Right lobe of liver (tissue), 6 donors: Measurements from ENCODE around the gene CSNK1D. TPM values are rescaled to one million over a fixed set of nuclear protein-coding genes. Genes with fewer than 3 reads are reported as not detected.

Experiments used
- ATAC-seq, 4 donors: fragments of 200-7000 bp; cut with Tn5 transposase; one replicate each; pipeline ENCODE4 v1.9.1; 2020; ENCODE audit warnings: mild to moderate bottlenecking in 4 of 4, moderate library complexity in 4 of 4
- DNase-seq, 3 donors: peaks; one replicate each; pipeline ENCODE4 v3.0.0-alpha.2; 2020
- H3K27ac ChIP-seq, 3 donors: fragments of 200-600 bp; one replicate each; pipeline ENCODE4 v1.8.0; 2022
- H3K27me3 ChIP-seq, 2 donors: fragments of 200-600 bp; one replicate each; pipeline ENCODE4 v1.8.0; 2022
- H3K36me3 ChIP-seq, 4 donors: fragments of 200-600 bp; sonication (generic) in 1 of 4; one replicate each; pipeline versions ENCODE4 v1.5.1 to v1.8.0; 2017 to 2022; ENCODE audit warnings: control low read depth in 1 of 4
- H3K4me1 ChIP-seq, 4 donors: fragments of 200-600 bp; sonication (generic) in 1 of 4; one replicate each; pipeline versions ENCODE4 v1.5.1 to v1.8.0; 2017 to 2022; ENCODE audit warnings: control low read depth in 1 of 4
- H3K4me3 ChIP-seq, 3 donors: fragments of 200-600 bp; one replicate each; pipeline ENCODE4 v1.8.0; 2022
- H3K9me3 ChIP-seq, 4 donors: fragments of 200-600 bp; sonication (generic) in 1 of 4; one replicate each; pipeline versions ENCODE4 v1.5.1 to v1.8.0; 2017 to 2022; ENCODE audit warnings: control low read depth in 1 of 4
- POLR2A ChIP-seq: fragments of 450-650 bp; IDR thresholded peaks from one replicate; pipeline ENCODE4 v1.6.1; 2017; ENCODE audit warnings: antibody characterized with exemption, mild to moderate bottlenecking
- WGBS: methylation state at CpG from one replicate; pipeline ENCODE4 v1.1.6; 2018; ENCODE audit warnings: low coverage, low lambda C conversion rate; ENCODE audit not compliant: insufficient coverage; ENCODE audit errors: missing lambda C conversion rate; 5-methylcytosine and 5-hydroxymethylcytosine counted together
- intact Hi-C, 2 donors: fragments of 100-400 bp; cut with DNase I; formaldehyde crosslinking; loops; one replicate each; pipeline versions ENCODE4 v1.11.2 to v1.14.1; 2022
- total RNA-seq, 6 experiments: library from RNA; depleted of rRNA in 2 of 6; stranded (reverse); fragments of >200 nt in 2 of 6; fragmentation: NEBNext Ultra II Directional in 3 of 6; extraction: Animal tissue kit (Norgen Biotek cat#: 25700) in 3 of 6; gene quantifications; one replicate each; pipeline versions ENCODE4 v1.1.0 to v1.2.4, GENCODE V29; 2016 to 2023
- TF ChIP-seq, protein P1 (sequence below), 4 donors: fragments of 200-600 bp in 3 of 4; fragments of 450-650 bp in 1 of 4; IDR thresholded peaks; one replicate each; pipeline versions ENCODE4 v1.5.1 to v1.8.0; 2016 to 2022; ENCODE audit warnings: antibody characterized with exemption in 4 of 4, mild to moderate bottlenecking in 2 of 4
- donor health status: DM: no; HTN: yes; CAD: no.
- donor health status: DM: no; HTN: no; CAD: no.
- donor health status: DM: no; HTN: no; CAD: no.
- donor health status: DM: no; HTN: yes; CAD: no.
- donor health status: DM: no; HTN: yes; CAD: no.

The CSNK1D gene
- total RNA-seq, 6 experiments from 2014 or later, result 32.7 to 73.0 (median 45.9) TPM

DNA sequence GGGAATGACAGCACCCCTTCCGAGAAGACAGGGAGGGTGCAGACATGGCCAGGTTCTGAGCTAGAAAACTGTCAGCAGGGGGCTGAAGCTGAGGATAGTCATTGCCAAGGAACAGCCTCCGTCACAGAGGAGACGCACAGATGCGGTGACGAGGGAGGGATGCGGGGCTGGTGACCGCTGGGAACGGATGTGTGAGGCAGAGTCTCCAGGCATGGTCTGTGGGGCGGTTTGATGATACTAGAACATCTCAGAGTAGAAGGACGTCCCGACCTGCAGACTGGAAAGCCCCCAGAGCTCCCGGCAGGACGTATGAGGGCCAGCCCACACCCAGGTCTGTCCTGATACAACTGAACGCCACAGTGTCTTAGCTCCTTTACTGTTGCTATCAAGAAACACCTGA is 1.8 kb upstream of the CSNK1D start:
- no peak for ATAC-seq
- intact Hi-C loops, result no loop called here
- WGBS, result 95% methylated on average over 4 of the region's 14 CpGs
- Histone ChIP-seq H3K27me3 (no peaks in the 10 kb centered on the region), H3K4me1 (peaks cover 0 to 16% (median 7%) of the 10 kb centered on the region in 4 donors), H3K4me3 (no peak overlapping the region), H3K36me3 (peaks cover 0 to 3% (median 0%) of the 10 kb centered on the region in 4 donors), H3K9me3 (no peaks in the 10 kb centered on the region), H3K27ac (no peak overlapping the region)
- TF ChIP-seq, protein P1, sequence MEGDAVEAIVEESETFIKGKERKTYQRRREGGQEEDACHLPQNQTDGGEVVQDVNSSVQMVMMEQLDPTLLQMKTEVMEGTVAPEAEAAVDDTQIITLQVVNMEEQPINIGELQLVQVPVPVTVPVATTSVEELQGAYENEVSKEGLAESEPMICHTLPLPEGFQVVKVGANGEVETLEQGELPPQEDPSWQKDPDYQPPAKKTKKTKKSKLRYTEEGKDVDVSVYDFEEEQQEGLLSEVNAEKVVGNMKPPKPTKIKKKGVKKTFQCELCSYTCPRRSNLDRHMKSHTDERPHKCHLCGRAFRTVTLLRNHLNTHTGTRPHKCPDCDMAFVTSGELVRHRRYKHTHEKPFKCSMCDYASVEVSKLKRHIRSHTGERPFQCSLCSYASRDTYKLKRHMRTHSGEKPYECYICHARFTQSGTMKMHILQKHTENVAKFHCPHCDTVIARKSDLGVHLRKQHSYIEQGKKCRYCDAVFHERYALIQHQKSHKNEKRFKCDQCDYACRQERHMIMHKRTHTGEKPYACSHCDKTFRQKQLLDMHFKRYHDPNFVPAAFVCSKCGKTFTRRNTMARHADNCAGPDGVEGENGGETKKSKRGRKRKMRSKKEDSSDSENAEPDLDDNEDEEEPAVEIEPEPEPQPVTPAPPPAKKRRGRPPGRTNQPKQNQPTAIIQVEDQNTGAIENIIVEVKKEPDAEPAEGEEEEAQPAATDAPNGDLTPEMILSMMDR (IDR thresholded peaks at IDR 0.05), result no peak
- TF ChIP-seq POLR2A, result no peak
- peak in 1 of 3 donors; percentile 46 for DNase-seq

DNA sequence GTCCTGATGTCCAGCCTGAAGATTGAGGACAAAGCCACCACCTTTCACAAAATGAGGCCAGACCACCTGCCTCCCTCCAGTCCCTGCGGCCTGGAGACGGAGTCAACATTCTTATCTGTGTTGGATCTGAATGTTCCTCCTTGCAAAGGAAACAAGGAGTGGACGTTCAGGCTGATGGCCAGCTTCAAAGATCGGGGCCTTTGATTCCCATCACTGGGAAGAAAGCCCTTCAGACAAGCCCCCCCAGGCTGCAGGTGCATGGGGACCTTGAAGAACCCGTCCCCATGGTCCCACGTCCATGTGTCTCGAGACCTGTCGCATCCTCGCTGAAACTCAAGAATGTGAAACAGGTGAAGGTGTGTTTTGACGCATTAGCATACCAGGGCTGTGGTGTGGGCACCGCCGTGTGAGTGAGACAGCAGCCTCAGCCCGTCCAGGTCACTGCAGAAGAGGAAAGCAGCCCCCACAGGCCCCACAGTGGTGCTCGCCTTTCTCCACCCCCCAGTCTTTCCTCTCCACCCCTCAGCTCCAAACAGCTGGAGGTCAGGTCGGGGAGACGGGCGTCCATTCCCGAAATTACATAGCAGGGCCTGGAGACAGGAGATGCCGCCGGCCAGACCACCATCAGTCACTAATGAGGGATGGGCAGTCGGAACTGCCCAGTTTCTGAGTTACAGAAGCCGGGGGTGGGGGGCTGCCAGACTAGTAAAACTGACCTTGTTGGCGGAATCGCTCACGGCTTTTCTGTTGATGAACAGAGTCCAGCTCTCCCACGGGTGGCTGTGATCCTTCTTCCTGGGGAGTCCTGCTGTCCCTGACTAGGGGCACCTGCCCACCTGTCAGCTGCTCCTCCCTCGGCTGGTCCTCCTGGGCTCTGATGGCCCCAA is 877 bp upstream of the CSNK1D start:
- TF ChIP-seq, protein P1 (IDR thresholded peaks at IDR 0.05), result no peak
- no peak for TF ChIP-seq POLR2A
- H3K36me3 ChIP-seq, result peaks cover 0 to 3% (median 0%) of the 10 kb centered on the region in 4 donors
- ATAC-seq, result no peak
- no peaks in the 10 kb centered on the region for H3K27me3 ChIP-seq
- DNase-seq, result peak in 1 of 3 donors; percentile 50
- H3K27ac ChIP-seq, result peak overlapping the region; percentile 95 to 99 (median 98)
- H3K4me1 ChIP-seq, result peaks cover 0 to 26% (median 11%) of the 10 kb centered on the region in 4 donors
- peak overlapping the region in 2 of 3 donors; percentile 99 for H3K4me3 ChIP-seq
- intact Hi-C loops, result no loop called here
- no peaks in the 10 kb centered on the region for H3K9me3 ChIP-seq
- 56% methylated on average over 10 of the region's 27 CpGs for WGBS

DNA sequence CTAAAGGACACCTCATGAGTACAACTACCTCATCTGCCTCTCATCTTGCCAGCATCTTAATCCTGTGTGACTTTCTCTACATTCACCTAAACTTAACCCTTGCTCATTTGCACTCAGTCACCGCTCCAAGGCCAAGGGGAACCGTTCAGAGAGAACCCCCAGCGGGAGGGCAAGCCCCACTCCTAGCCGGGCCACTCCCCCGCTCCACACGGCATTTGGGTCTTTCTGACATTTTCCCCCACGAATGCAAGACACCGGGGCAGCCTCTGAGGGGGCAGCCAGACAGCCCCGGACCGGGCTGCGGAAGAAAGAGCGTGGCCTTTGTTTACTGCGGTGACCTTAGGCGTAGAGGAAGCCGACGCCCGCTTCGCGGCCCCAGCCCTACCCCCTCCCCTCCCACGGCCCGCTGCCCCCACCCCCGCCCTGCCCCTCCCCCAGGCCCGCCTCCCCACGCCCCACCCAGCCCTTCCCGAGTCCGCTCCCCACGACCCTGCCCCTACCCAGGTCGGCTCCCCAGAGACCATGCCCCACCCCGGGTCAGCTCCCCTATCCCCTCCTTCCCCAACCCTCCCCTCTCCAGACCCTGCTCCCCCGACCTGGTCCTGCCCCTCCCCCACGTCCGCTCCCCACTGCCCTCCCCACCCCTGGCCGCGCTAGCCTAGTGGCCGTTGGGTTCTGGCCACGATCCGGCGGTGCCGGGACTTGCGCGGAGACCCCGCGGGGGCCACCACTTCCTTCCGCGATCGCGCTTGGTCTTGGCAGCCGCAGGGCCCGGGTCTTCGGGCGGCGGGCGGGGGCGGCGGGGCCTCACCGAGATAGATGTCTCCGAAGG is 789 bp downstream of the CSNK1D start:
- peaks cover 0 to 3% (median 0%) of the 10 kb centered on the region in 4 donors for H3K36me3 ChIP-seq
- no peaks in the 10 kb centered on the region for H3K27me3 ChIP-seq
- WGBS, result 2% methylated on average over 41 of the region's 57 CpGs
- H3K4me1 ChIP-seq, result peaks cover 0 to 42% (median 23%) of the 10 kb centered on the region in 4 donors
- ATAC-seq (peak; percentile 27 to 46 (median 36)), DNase-seq (peak; percentile 68 to 72 (median 71))
- no peaks in the 10 kb centered on the region for H3K9me3 ChIP-seq
- intact Hi-C loops, result no loop called here
- peak overlapping the region; percentile 95 to 99 (median 98) for H3K27ac ChIP-seq
- peak overlapping the region; percentile 99 for H3K4me3 ChIP-seq
- no peak for TF ChIP-seq POLR2A
- TF ChIP-seq, protein P1 (IDR thresholded peaks at IDR 0.05), result no peak

DNA sequence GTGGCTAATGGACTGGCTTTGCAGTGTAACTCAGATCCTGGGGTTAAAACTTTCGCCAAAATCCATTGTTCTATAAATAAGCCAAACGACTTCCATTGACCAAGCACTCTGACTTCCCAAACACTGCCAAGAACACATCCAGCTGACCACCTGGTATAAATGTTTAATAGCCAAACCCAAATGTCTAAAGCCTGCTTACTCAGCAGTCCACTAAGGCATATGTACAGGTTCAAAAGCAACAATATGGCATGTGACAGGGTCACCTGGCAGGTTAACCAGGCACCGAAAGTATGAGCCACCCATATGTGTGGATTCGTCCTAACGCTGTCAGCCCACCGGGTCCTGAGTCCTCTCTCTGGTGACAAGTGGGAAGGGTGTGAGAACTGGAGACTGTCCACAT is 2.1 kb downstream of the CSNK1D start:
- no peak overlapping the region for H3K27ac ChIP-seq
- no peak for ATAC-seq
- H3K36me3 ChIP-seq, result peaks cover 0 to 3% (median 0%) of the 10 kb centered on the region in 4 donors
- 44% methylated on average over 3 of the region's 6 CpGs for WGBS
- TF ChIP-seq, protein P1 (IDR thresholded peaks at IDR 0.05), result no peak
- no peak for TF ChIP-seq POLR2A
- H3K4me3 ChIP-seq, result no peak overlapping the region
- peaks cover 0 to 53% (median 29%) of the 10 kb centered on the region in 4 donors for H3K4me1 ChIP-seq
- H3K27me3 ChIP-seq, result no peaks in the 10 kb centered on the region
- no peaks in the 10 kb centered on the region for H3K9me3 ChIP-seq
- intact Hi-C loops, result no loop called here
- DNase-seq, result no peak
